Colonic mucosa (tissue), 4 donors: ENCODE measurements around the gene MCM3. TPM values are rescaled to one million over a fixed set of nuclear protein-coding genes. Genes with fewer than 3 reads are reported as not detected.

Experiments
- DNase-seq: peaks from one replicate; pipeline ENCODE4 v3.0.0-alpha.2; 2020
- H3K27ac ChIP-seq: fragments of 200-600 bp; one replicate; pipeline ENCODE4 v1.8.0; 2021
- H3K27me3 ChIP-seq: fragments of 200-600 bp; one replicate; pipeline ENCODE4 v1.8.0; 2021
- H3K36me3 ChIP-seq: fragments of 200-600 bp; one replicate; pipeline ENCODE4 v1.8.0; 2021
- H3K4me1 ChIP-seq: fragments of 200-600 bp; one replicate; pipeline ENCODE4 v1.8.0; 2021; ENCODE audit warnings: mild to moderate bottlenecking
- H3K4me3 ChIP-seq: fragments of 200-600 bp; one replicate; pipeline ENCODE4 v1.8.0; 2021
- H3K9ac ChIP-seq, 2 donors: one replicate each; pipeline ENCODE4 v1.7.0; 2013; ENCODE audit warnings: control low read depth in 2 of 2, low read depth in 2 of 2, low read length in 2 of 2
- H3K9me3 ChIP-seq: fragments of 200-600 bp; one replicate; pipeline ENCODE4 v1.8.0; 2021
- intact Hi-C: fragments of 100-400 bp; cut with DNase I; formaldehyde crosslinking; loops from one replicate; pipeline ENCODE4 v1.14.1; 2022
- total RNA-seq, 2 donors: library from RNA; stranded (reverse); fragmentation: NEBNext Ultra II Directional in 1 of 2; extraction: Animal tissue kit (Norgen Biotek cat#: 25700) in 1 of 2; gene quantifications; one replicate each; pipeline ENCODE4 v1.2.1, GENCODE V29; 2021
- TF ChIP-seq, protein P1 (sequence below): fragments of 200-600 bp; IDR thresholded peaks from one replicate; pipeline ENCODE4 v1.8.0; 2022; ENCODE audit warnings: antibody characterized with exemption, mild to moderate bottlenecking
- donor health status: healthy.
- donor health status: DM: no; HTN: no; CAD: no.
- donor health status: DM: no; HTN: no; CAD: no.

MCM3 gene
- total RNA-seq, 2 donors from 2014 or later = 28.9 to 117 TPM

DNA sequence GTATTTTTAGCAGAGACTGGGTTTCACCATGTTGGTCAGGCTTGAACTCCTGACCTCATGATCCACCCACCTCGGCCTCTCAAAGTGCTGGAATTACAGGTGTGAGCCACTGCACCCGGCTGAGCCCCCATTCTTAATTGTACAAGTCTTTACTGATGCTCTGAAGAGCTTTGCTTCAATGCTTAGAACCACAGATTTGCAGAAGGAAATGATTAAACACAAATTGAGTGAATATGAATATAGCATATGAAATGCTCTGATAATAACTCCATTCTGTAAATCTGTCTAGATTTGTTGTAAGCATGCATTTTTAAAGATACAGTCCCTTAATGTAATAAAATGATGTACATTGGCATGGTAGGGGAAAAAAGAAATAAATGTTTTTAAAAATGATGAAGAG, 4.3 kb upstream of the MCM3 start:
- TF ChIP-seq, protein P1, sequence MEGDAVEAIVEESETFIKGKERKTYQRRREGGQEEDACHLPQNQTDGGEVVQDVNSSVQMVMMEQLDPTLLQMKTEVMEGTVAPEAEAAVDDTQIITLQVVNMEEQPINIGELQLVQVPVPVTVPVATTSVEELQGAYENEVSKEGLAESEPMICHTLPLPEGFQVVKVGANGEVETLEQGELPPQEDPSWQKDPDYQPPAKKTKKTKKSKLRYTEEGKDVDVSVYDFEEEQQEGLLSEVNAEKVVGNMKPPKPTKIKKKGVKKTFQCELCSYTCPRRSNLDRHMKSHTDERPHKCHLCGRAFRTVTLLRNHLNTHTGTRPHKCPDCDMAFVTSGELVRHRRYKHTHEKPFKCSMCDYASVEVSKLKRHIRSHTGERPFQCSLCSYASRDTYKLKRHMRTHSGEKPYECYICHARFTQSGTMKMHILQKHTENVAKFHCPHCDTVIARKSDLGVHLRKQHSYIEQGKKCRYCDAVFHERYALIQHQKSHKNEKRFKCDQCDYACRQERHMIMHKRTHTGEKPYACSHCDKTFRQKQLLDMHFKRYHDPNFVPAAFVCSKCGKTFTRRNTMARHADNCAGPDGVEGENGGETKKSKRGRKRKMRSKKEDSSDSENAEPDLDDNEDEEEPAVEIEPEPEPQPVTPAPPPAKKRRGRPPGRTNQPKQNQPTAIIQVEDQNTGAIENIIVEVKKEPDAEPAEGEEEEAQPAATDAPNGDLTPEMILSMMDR = no peak
- Histone ChIP-seq H3K9ac (no peak overlapping the region), H3K36me3 (no peaks in the 10 kb centered on the region), H3K27ac (no peak overlapping the region), H3K4me1 (peaks cover under 1% of the 10 kb centered on the region), H3K4me3 (no peak overlapping the region), H3K27me3 (no peaks in the 10 kb centered on the region), H3K9me3 (no peaks in the 10 kb centered on the region)
- intact Hi-C loops = loop anchor here (5.0 kb wide), 1 partner anchor 108 kb away; no protein-coding TSS in a partner anchor
- DNase-seq = no peak

DNA sequence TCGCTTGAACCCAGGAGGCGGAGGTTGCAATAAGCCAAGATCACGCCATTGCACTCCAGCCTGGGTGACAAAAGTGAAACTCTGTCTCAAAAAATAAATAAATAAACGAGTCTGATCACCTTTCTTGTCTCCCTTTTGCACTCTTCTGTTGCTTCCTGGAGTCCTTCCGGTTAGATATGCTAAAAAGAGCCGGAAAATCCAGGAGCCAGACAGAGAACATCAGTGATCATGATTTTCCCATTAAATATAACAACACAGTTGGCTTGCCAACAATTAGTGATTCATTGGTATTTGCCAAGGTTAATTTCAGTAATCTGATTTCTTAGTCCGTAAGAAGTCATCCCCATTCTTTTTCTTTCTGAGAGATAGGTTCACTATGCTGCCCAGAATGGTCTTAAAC, 3.7 kb upstream of the MCM3 start:
- Histone ChIP-seq H3K9me3 (no peaks in the 10 kb centered on the region), H3K27ac (no peak overlapping the region), H3K9ac (no peak overlapping the region), H3K36me3 (no peaks in the 10 kb centered on the region), H3K27me3 (no peaks in the 10 kb centered on the region), H3K4me3 (no peak overlapping the region), H3K4me1 (peaks cover 5% of the 10 kb centered on the region)
- no peak for DNase-seq
- TF ChIP-seq, protein P1 = no peak
- intact Hi-C loops = loop anchor here (5.0 kb wide), 1 partner anchor 109 kb away; no protein-coding TSS in a partner anchor

DNA sequence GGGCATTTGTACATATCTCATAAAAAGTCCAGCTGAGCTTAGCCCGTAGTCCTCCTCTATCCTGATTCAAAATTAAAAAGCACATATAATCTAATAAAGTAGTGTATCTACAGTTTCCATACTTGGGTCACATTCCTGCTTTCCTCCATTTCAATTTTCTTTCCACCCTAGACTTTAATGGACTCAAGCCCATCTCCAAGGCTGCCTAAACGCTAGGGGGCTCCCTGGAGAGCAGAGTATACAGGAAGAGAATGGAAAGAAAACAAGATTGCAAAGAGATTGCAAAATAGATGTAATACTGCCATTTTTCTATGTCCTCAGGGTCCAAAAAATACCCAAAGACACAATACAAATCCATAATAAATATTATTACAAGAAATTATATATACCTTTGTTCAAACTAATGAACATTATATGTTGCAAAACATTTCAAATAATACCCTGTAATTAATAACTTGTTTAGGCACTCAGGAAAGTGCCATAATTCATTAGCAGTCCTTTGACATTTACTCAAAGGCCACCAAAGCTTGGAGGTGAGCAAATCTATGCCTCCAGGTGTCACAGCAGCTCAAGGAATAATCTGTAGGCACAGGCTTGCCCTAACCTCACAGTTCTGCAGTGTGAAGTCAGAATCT, 2.4 kb upstream of the MCM3 start:
- H3K27me3 ChIP-seq = no peaks in the 10 kb centered on the region

DNA sequence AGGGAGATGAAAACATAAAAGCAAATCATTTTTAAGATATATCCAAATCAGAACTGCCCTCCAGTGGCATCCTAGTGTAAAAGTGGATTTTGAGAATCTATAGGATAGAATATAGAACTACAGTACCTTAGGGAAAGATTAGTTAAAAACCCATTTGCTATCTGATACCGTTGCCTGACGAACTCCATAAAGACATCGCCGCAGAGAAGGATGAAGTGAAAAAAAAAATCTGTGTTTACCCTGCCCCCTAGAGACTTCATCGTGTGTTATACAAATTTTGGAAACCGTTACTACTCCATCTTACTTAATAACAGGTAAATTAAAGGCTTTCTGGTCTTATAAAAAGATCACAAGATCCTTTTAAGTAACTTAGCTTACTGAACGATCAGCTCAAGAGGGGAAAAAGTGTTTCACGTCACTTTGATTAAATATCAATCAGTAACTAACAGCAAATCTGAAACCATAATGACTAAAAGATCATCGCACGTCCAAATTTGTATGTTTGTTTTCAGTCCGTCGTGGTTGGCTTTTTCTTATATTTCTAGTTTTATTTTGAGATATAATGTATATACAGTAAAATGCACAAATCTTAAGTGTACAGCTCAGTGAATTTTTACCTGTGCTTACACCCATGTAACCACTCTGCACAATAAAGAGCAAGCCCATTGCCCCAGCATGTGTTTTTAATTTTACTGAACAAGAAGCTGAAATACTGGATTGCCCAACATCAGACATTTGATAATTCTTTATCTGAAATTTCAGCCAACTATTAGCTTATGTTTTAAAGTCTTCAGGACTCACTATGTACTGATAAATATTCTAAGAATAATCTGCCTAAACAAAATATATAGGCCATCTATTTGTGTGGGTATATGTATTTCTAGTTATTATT, 881 bp upstream of the MCM3 start:
- peak overlapping the region; percentile 58 for H3K27ac ChIP-seq
- intact Hi-C loops = loop anchor here (5.0 kb wide), 1 partner anchor 112 kb away; no protein-coding TSS in a partner anchor
- no peaks in the 10 kb centered on the region for H3K9me3 ChIP-seq
- H3K36me3 ChIP-seq = no peaks in the 10 kb centered on the region
- no peak for DNase-seq
- peak overlapping the region; percentile 16 to 62 for H3K9ac ChIP-seq
- no peaks in the 10 kb centered on the region for H3K27me3 ChIP-seq
- H3K4me1 ChIP-seq = peaks cover 5% of the 10 kb centered on the region
- TF ChIP-seq, protein P1 = no peak
- peak overlapping the region; percentile 32 for H3K4me3 ChIP-seq

More for the DNA sequence above, 2.4 kb upstream of the MCM3 start:
- intact Hi-C loops = loop anchor here (5.0 kb wide), 1 partner anchor 110 kb away; no protein-coding TSS in a partner anchor
- H3K27ac ChIP-seq = no peak overlapping the region
- H3K36me3 ChIP-seq = no peaks in the 10 kb centered on the region
- no peaks in the 10 kb centered on the region for H3K9me3 ChIP-seq
- DNase-seq = peak; percentile 90
- peaks cover 5% of the 10 kb centered on the region for H3K4me1 ChIP-seq
- TF ChIP-seq, protein P1 = no peak
- no peak overlapping the region for H3K4me3 ChIP-seq
- no peak overlapping the region for H3K9ac ChIP-seq

DNA sequence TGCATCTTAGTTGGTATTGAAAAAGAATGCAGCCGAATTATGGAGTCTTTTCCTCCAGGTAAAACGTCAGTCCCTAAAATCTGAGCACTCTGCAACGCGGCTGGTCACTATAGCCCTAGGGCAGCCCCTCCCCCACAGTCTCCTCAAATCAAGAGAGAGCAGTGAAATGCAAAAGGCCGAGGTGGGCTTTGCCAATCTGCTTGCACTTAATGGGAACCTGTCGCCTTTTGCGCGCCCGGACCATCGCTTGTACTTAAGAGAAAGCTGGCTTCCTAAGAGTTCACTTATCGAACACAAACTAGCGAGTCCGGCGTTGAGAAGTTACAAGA, 447 bp downstream of the MCM3 start:
- intact Hi-C loops = loop anchor here (5.0 kb wide), 1 partner anchor 383 kb away; no protein-coding TSS in a partner anchor
- DNase-seq = peak; percentile 66
- no peaks in the 10 kb centered on the region for H3K27me3 ChIP-seq
- peaks cover 5% of the 10 kb centered on the region for H3K4me1 ChIP-seq
- H3K36me3 ChIP-seq = no peaks in the 10 kb centered on the region
- H3K9me3 ChIP-seq = no peaks in the 10 kb centered on the region
- peak overlapping the region; percentile 58 for H3K27ac ChIP-seq
- H3K9ac ChIP-seq = peak overlapping the region; percentile 62 to 64
- H3K4me3 ChIP-seq = peak overlapping the region; percentile 87
- TF ChIP-seq, protein P1 = no peak
